GM10266 (cell line): Measurements from ENCODE around the gene KRTAP22-2.

Experiments
- DNase-seq: peaks from one replicate; pipeline ENCODE4 v3.0.0; 2012; ENCODE audit errors: extremely low spot score
- CTCF ChIP-seq: IDR thresholded peaks from 2 replicates; pipeline ENCODE4 v1.5.1; 2012; ENCODE audit warnings: mild to moderate bottlenecking, low read depth; ENCODE audit not compliant: control insufficient read depth, insufficient read depth; ENCODE audit errors: missing control alignments

The KRTAP22-2 gene

GRCh38 chr21:30577766-30578165 is 12.4 kb downstream of the KRTAP22-2 start:
- DNase-seq = no peak
- TF ChIP-seq CTCF = no peak

GRCh38 chr21:30567617-30568016 is 22.6 kb downstream of the KRTAP22-2 start:
- no peak for TF ChIP-seq CTCF
- no peak for DNase-seq

- DNase-seq = no peak
- TF ChIP-seq CTCF = no peak
These were observed 26.6 kb downstream of the KRTAP22-2 start for GRCh38 chr21:30563630-30564029.

- DNase-seq = no peak
- TF ChIP-seq CTCF = no peak
These were observed 27.1 kb downstream of the KRTAP22-2 start for GRCh38 chr21:30563072-30563471.

GRCh38 chr21:30561957-30562356 is 28.2 kb downstream of the KRTAP22-2 start:
- no peak for TF ChIP-seq CTCF
- DNase-seq = no peak

- no peak for DNase-seq
- TF ChIP-seq CTCF = no peak
These were observed 28.8 kb downstream of the KRTAP22-2 start, which contains the start of gene KRTAP19-7 for GRCh38 chr21:30561264-30561895. Gene KRTAP19-7, minus strand, starts transcription at chr21:30561314. Its CDS starts 25 bp downstream, at chr21:30561289.

GRCh38 chr21:30555095-30555494 is 35.1 kb downstream of the KRTAP22-2 start:
- no peak for DNase-seq
- no peak for TF ChIP-seq CTCF
